Panc1 (cell line): ENCODE data around the gene ATG4A. TPM values are rescaled to one million over a fixed set of nuclear protein-coding genes. Genes with fewer than 3 reads are reported as not detected.

Source experiments
- ATAC-seq: fragments of 200-7000 bp; cut with Tn5 transposase; 2 replicates; pipeline ENCODE4 v1.9.1; 2020; ENCODE audit warnings: mild to moderate bottlenecking, moderate library complexity
- BruUV-seq: library from RNA; stranded (reverse); fragments of 400-500 nt; replicated peaks from 2 replicates; lab custom pipeline; 2021; lab: Mats Ljungman, UMichigan
- CTCF ChIA-PET: fragments of 300-600 bp; sonication (Branson Sonifier 250); formaldehyde crosslinking; loops from one replicate; lab custom pipeline; 2022; ENCODE audit warnings: antibody characterized with exemption; lab: Charles Lee
- POLR2A ChIA-PET: fragments of 300-600 bp; sonication (Branson Sonifier 250); formaldehyde crosslinking; loops from one replicate; lab custom pipeline; 2022; ENCODE audit warnings: antibody characterized with exemption; lab: Charles Lee
- DNase-seq: peaks from one replicate; pipeline ENCODE4 v3.0.0-alpha.2; 2010; ENCODE audit warnings: low read depth, low spot score
- H3K27ac ChIP-seq: 2 replicates; pipeline ENCODE4 v1.5.1; 2011; ENCODE audit warnings: mild to moderate bottlenecking, low read length, inconsistent platforms
- H3K27me3 ChIP-seq: fragments of 200-500 bp; sonication (Bioruptor generic); 2 replicates; pipeline ENCODE4 v1.6.0; 2014; ENCODE audit warnings: low read length, inconsistent platforms; ENCODE audit not compliant: control insufficient read depth, insufficient read depth
- H3K36me3 ChIP-seq: fragments of 200-500 bp; sonication (Bioruptor generic); 2 replicates; pipeline ENCODE4 v1.5.1; 2014; ENCODE audit warnings: inconsistent platforms, mild to moderate bottlenecking, low read length, moderate library complexity; ENCODE audit not compliant: control insufficient read depth, insufficient read depth
- H3K4me1 ChIP-seq: 2 replicates; pipeline ENCODE4 v1.5.1; 2011; ENCODE audit warnings: inconsistent platforms, mild to moderate bottlenecking, low read length, moderate library complexity; ENCODE audit not compliant: control insufficient read depth, insufficient read depth
- H3K4me3 ChIP-seq, 2 experiments: 2 replicates each; pipeline ENCODE4 v1.5.1; 2011 to 2012; ENCODE audit warnings: low read depth in 2 of 2, low read length in 2 of 2, mild to moderate bottlenecking in 2 of 2, inconsistent platforms in 1 of 2, moderate library complexity in 1 of 2
- H3K9me3 ChIP-seq: fragments of 200-500 bp; sonication (Bioruptor generic); 2 replicates; pipeline ENCODE4 v1.5.1; 2014; ENCODE audit warnings: low read depth, mild to moderate bottlenecking, inconsistent platforms, low read length, moderate library complexity; ENCODE audit not compliant: control insufficient read depth, insufficient read depth
- CTCF ChIP-seq: fragments of 450-650 bp; IDR thresholded peaks from 2 replicates; pipeline ENCODE4 v1.5.1; 2017; ENCODE audit warnings: mild to moderate bottlenecking
- POLR2AphosphoS5 ChIP-seq: IDR thresholded peaks from 2 replicates; pipeline ENCODE4 v1.6.1; 2012; ENCODE audit warnings: mild to moderate bottlenecking, low read depth, low read length, moderate library complexity
- REST ChIP-seq, 2 experiments: IDR thresholded peaks; 2 replicates each; pipeline ENCODE4 v1.6.1; 2011 to 2012; ENCODE audit warnings: low read depth in 2 of 2, control low read depth in 1 of 2, low read length in 1 of 2, mild to moderate bottlenecking in 1 of 2, moderate library complexity in 1 of 2; ENCODE audit not compliant: insufficient read depth in 1 of 2
- SIN3A ChIP-seq: IDR thresholded peaks from 2 replicates; pipeline ENCODE4 v1.6.1; 2012; ENCODE audit warnings: low read depth, mild to moderate bottlenecking, low read length, moderate library complexity, borderline replicate concordance; ENCODE audit not compliant: insufficient read depth
- TCF7L2 ChIP-seq: IDR thresholded peaks from 2 replicates; pipeline ENCODE4 v1.6.1; 2011; ENCODE audit warnings: mild to moderate bottlenecking, low read depth, low read length, inconsistent platforms
- in situ Hi-C: cut with HindIII; loops from 2 replicates; pipeline ENCODE4 v1.10.0; 2016; ENCODE audit warnings: low sequenced_read_pairs, low pct_unique_long_range_greater_than_20kb
- intact Hi-C: fragments of 100-400 bp; cut with micrococcal nuclease; formaldehyde crosslinking; loops from one replicate; pipeline ENCODE4 v1.10.0; 2022; ENCODE audit not compliant: unreplicated experiment
- total RNA-seq: library from RNA; stranded (reverse); gene quantifications from one replicate; pipeline ENCODE4 v1.2.1, GENCODE V29; 2021; ENCODE audit not compliant: unreplicated experiment

ATG4A gene
- total RNA-seq, 1 experiment from 2014 or later = 13.7 TPM

GRCh38 chrX:108171671-108172070 is 80.1 kb downstream of the ATG4A start:
- H3K27ac ChIP-seq = no peak overlapping the region
- in situ Hi-C loops = no loop called here
- DNase-seq (no peak), ATAC-seq (no peak)
- no peaks in the 10 kb centered on the region; the same call in 1 of the 2 replicates for H3K4me1 ChIP-seq
- H3K27me3 ChIP-seq = no peaks in the 10 kb centered on the region
- BruUV-seq = no TSS peak
- POLR2A ChIA-PET = no interaction called here
- TF ChIP-seq POLR2AphosphoS5 = no peak
- no peak for TF ChIP-seq REST (IDR thresholded peaks at IDR 0.05; ENCODE audit: insufficient read depth in 1 of 2, low read depth in 2 of 2, low read length in 1 of 2)
- no peak for TF ChIP-seq TCF7L2
- no peak for TF ChIP-seq CTCF
- TF ChIP-seq SIN3A = no peak
- H3K9me3 ChIP-seq = no peaks in the 10 kb centered on the region
- intact Hi-C loops = no loop called here
- CTCF ChIA-PET = no interaction called here
- H3K36me3 ChIP-seq = no peaks in the 10 kb centered on the region
- no peak overlapping the region for H3K4me3 ChIP-seq

GRCh38 chrX:108173874-108174273 is 82.3 kb downstream of the ATG4A start:
- no peaks in the 10 kb centered on the region for H3K9me3 ChIP-seq
- no peaks in the 10 kb centered on the region for H3K4me1 ChIP-seq
- DNase-seq = no peak
- no peak for ATAC-seq
- H3K27me3 ChIP-seq = no peaks in the 10 kb centered on the region
- ChIA-PET CTCF (no interaction called here), POLR2A (interaction anchor here (0.6 to 0.7 kb wide), 2 partner anchors 293 to 408 kb away, joined by 5 to 6 read pairs; no protein-coding TSS in a partner anchor)
- no TSS peak for BruUV-seq
- H3K4me3 ChIP-seq = no peak overlapping the region
- no peaks in the 10 kb centered on the region for H3K36me3 ChIP-seq
- intact Hi-C loops (no loop called here), in situ Hi-C loops (no loop called here)
- no peak for TF ChIP-seq TCF7L2
- no peak for TF ChIP-seq CTCF
- no peak for TF ChIP-seq POLR2AphosphoS5
- TF ChIP-seq REST (IDR thresholded peaks at IDR 0.05; ENCODE audit: insufficient read depth in 1 of 2, low read depth in 2 of 2, low read length in 1 of 2) = no peak
- no peak for TF ChIP-seq SIN3A
- H3K27ac ChIP-seq = no peak overlapping the region
